ENCODE results near the gene CACNA2D3.

CACNA2D3 gene

DNA sequence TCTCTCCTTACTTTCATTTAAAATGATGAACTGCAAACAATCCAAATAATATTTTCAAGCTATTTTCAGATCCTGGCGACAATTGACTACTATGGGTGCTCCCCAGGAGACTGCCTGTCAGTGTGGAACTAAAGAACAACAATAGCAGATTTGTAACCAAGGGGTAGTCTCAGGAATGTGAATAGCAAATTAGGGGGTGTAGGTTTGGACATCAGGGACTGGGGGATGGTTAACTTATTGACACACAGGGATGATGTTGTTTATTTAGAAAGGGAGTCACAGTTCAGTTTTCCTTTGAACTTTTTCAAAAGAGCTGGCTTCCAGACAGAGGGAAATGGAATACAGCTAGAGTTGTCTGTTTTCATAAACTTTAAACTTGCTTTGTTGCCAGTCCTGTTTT is 575.7 kb downstream of the CACNA2D3 start:
- no peak for FAIRE-seq
- no peak for TF ChIP-seq PAX5 (IDR thresholded peaks at IDR 0.05; ENCODE audit: insufficient read depth, low read length, severe bottlenecking)
- no peak for TF ChIP-seq POLR2AphosphoS5 (IDR thresholded peaks at IDR 0.05; ENCODE audit: low read depth, low read length)
- TF ChIP-seq SPI1 (IDR thresholded peaks at IDR 0.05; ENCODE audit: low read depth, low read length), result no peak
- TF ChIP-seq POLR2A (IDR thresholded peaks at IDR 0.05; ENCODE audit: low read depth, low read length), result no peak
- TF ChIP-seq TAF1 (IDR thresholded peaks at IDR 0.05; ENCODE audit: low read depth, low read length), result no peak
- no peak for DNase-seq (ENCODE audit: insufficient read length, low spot score)

DNA sequence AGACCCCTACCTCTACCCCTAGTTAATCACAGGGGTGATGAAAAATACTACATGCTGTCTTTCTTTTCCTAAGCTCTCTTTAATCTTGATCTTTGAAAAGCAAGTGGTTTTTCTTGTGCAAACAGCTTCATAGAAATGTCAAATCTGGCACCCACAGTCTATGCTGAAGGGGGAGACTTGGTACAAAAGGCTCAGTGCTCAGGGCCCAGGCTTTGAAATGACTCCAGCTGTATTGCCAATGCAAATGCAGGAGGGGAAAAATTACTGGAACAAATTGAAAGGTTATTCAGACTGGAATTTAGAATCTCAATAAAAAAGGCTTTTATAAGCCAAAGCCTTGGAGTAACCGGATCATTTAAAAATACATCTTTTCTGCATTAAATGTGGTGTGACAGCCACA is 581.6 kb downstream of the CACNA2D3 start:
- DNase-seq (ENCODE audit: insufficient read length, low spot score) (no peak), FAIRE-seq (no peak)
- TF ChIP-seq SPI1 (IDR thresholded peaks at IDR 0.05; ENCODE audit: low read depth, low read length) (no peak), POLR2AphosphoS5 (IDR thresholded peaks at IDR 0.05; ENCODE audit: low read depth, low read length) (no peak), PAX5 (IDR thresholded peaks at IDR 0.05; ENCODE audit: insufficient read depth, low read length, severe bottlenecking) (no peak), POU2F2 (IDR thresholded peaks at IDR 0.05; ENCODE audit: low read depth, low read length) (no peak), POLR2A (IDR thresholded peaks at IDR 0.05; ENCODE audit: low read depth, low read length) (no peak), TAF1 (IDR thresholded peaks at IDR 0.05; ENCODE audit: low read depth, low read length) (no peak)

DNA sequence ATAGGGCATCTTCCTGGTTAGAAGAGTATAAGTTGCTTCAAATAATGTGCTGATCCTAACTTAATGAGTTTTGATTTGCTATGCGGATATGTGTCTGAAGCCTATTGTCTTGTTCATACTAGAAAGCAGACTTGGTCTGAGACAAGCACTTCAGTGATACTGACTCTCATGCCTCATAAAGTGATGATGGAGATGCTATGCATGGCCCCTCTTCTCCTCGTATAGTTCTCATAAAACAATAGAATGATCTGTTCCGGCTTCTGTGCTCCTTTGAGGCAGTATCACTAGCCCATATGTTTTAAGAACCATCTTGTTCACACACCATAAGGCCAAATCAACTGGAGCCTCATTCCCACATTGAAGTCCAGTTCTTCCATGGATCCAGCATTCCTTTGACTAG is 583.4 kb downstream of the CACNA2D3 start:
- FAIRE-seq (no peak), DNase-seq (ENCODE audit: insufficient read length, low spot score) (no peak)
- TF ChIP-seq POLR2A (IDR thresholded peaks at IDR 0.05; ENCODE audit: low read depth, low read length), result no peak

DNA sequence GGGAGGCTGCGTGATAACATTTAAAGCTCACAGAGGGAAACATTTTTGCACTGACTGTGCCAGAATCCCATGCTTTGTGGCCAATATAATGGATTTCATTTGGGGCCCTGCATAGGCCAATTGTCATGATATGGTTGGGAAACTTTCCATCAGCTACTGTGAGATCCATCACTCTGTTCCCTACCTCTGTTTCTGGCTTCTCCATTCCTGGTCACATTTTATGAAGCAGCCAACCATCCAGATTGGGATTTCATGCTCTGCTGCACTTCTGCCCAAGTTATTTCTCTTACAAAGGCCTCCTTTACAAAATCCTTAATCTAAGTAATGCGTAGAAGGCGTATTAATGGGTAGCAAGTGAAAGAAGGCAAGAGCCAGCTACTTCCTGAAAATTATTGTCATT is 584.4 kb downstream of the CACNA2D3 start:
- DNase-seq (ENCODE audit: insufficient read length, low spot score) (no peak), FAIRE-seq (no peak)
- TF ChIP-seq TAF1 (IDR thresholded peaks at IDR 0.05; ENCODE audit: low read depth, low read length), result no peak
- no peak for TF ChIP-seq POU2F2 (IDR thresholded peaks at IDR 0.05; ENCODE audit: low read depth, low read length)
- no peak for TF ChIP-seq SPI1 (IDR thresholded peaks at IDR 0.05; ENCODE audit: low read depth, low read length)
- no peak for TF ChIP-seq POLR2A (IDR thresholded peaks at IDR 0.05; ENCODE audit: low read depth, low read length)
- no peak for TF ChIP-seq PAX5 (IDR thresholded peaks at IDR 0.05; ENCODE audit: insufficient read depth, low read length, severe bottlenecking)
- TF ChIP-seq POLR2AphosphoS5 (IDR thresholded peaks at IDR 0.05; ENCODE audit: low read depth, low read length), result no peak

DNA sequence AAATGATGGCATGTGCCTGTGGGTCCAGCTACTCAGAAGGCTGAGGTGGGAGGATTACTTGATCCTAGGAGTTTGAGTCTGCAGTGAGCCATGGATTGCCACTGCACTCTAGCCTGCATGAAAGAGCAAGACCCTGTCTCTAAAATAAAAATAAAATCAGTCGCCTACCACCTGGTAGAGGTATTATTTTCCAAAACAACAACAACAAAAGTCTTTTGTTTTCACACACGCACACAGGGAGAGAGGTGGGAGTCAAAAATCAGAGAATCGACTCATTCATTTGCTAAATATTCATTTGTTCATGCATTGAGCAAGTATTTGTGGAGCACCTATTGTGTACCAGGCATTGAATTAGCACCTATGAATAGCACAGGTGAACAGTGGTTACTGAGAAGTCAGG is 587.4 kb downstream of the CACNA2D3 start:
- DNase-seq (ENCODE audit: insufficient read length, low spot score) (no peak), FAIRE-seq (no peak)
- TF ChIP-seq POLR2A (IDR thresholded peaks at IDR 0.05; ENCODE audit: low read depth, low read length), result no peak
- TF ChIP-seq SPI1 (IDR thresholded peaks at IDR 0.05; ENCODE audit: low read depth, low read length), result no peak
- no peak for TF ChIP-seq TAF1 (IDR thresholded peaks at IDR 0.05; ENCODE audit: low read depth, low read length)
- no peak for TF ChIP-seq POLR2AphosphoS5 (IDR thresholded peaks at IDR 0.05; ENCODE audit: low read depth, low read length)
- no peak for TF ChIP-seq POU2F2 (IDR thresholded peaks at IDR 0.05; ENCODE audit: low read depth, low read length)
- no peak for TF ChIP-seq PAX5 (IDR thresholded peaks at IDR 0.05; ENCODE audit: insufficient read depth, low read length, severe bottlenecking)

DNA sequence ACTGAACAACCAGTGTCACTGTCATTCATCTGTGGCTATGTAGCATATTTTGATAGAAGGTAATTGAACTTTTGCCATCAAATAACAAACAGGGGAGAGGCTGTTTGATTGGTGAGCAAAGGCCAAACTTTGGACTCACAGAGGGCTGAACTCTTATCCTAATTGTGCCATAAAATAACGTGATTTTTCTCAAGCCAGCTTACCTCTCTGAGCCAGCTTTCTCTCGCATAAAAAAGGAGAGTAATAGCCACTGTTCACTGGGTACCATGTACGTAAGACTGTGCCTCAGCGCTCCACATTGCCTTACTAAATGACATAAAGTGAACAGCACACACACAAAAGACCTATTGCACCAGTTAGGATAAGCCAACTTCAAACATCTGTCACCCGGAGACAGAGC is 588.6 kb downstream of the CACNA2D3 start:
- no peak for DNase-seq (ENCODE audit: insufficient read length, low spot score)
- TF ChIP-seq POLR2A (IDR thresholded peaks at IDR 0.05; ENCODE audit: low read depth, low read length), result no peak
- TF ChIP-seq POU2F2 (IDR thresholded peaks at IDR 0.05; ENCODE audit: low read depth, low read length), result no peak
- TF ChIP-seq POLR2AphosphoS5 (IDR thresholded peaks at IDR 0.05; ENCODE audit: low read depth, low read length), result no peak
- no peak for TF ChIP-seq PAX5 (IDR thresholded peaks at IDR 0.05; ENCODE audit: insufficient read depth, low read length, severe bottlenecking)
- no peak for TF ChIP-seq TAF1 (IDR thresholded peaks at IDR 0.05; ENCODE audit: low read depth, low read length)
- no peak for TF ChIP-seq SPI1 (IDR thresholded peaks at IDR 0.05; ENCODE audit: low read depth, low read length)
- no peak for FAIRE-seq

DNA sequence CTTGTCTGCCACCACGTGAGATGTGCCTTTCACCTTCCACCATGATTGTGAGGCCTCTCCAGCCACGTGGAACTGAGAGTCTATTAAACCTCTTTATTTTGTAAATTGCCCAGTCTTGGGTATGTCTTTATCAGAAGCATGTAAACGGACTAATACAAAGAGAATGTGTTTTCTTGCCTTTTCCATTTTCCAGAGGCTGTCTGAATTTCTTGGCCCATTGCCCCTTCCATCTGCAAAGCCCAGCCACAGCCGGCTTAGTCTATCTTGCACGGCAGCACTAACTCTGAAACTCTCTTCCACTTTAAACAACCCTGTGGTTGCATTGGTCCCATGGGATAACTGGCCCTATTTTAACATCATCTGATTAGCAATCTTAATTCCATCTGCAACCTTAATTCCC is 590.2 kb downstream of the CACNA2D3 start:
- TF ChIP-seq TAF1 (IDR thresholded peaks at IDR 0.05; ENCODE audit: low read depth, low read length), result no peak
- no peak for TF ChIP-seq SPI1 (IDR thresholded peaks at IDR 0.05; ENCODE audit: low read depth, low read length)
- TF ChIP-seq PAX5 (IDR thresholded peaks at IDR 0.05; ENCODE audit: insufficient read depth, low read length, severe bottlenecking), result no peak
- no peak for TF ChIP-seq POU2F2 (IDR thresholded peaks at IDR 0.05; ENCODE audit: low read depth, low read length)
- no peak for TF ChIP-seq POLR2A (IDR thresholded peaks at IDR 0.05; ENCODE audit: low read depth, low read length)
- no peak for TF ChIP-seq POLR2AphosphoS5 (IDR thresholded peaks at IDR 0.05; ENCODE audit: low read depth, low read length)
- DNase-seq (ENCODE audit: insufficient read length, low spot score) (no peak), FAIRE-seq (no peak)

DNA sequence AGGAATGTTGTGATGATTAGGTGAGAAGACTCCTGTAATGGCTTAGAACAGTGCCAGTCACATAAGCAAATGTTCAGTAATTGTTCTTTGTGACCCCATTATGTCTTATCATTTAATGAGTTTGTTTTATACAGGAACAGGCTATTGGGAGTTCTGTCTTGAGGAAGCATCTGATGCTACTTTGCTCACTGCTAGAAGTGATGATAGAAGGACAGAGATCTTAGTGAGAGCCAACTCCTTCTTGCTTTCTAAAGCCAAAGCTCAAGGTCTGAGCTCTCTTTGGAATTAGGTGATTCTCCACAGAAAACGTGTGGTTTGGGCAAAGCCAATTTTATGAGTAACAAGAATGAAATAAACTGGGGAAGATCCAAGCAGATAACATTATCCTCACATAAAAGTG is 590.7 kb downstream of the CACNA2D3 start:
- no peak for FAIRE-seq
- DNase-seq (ENCODE audit: insufficient read length, low spot score), result no peak
- TF ChIP-seq POLR2A (IDR thresholded peaks at IDR 0.05; ENCODE audit: low read depth, low read length) (no peak), POLR2AphosphoS5 (IDR thresholded peaks at IDR 0.05; ENCODE audit: low read depth, low read length) (no peak), PAX5 (IDR thresholded peaks at IDR 0.05; ENCODE audit: insufficient read depth, low read length, severe bottlenecking) (no peak), POU2F2 (IDR thresholded peaks at IDR 0.05; ENCODE audit: low read depth, low read length) (no peak), TAF1 (IDR thresholded peaks at IDR 0.05; ENCODE audit: low read depth, low read length) (no peak), SPI1 (IDR thresholded peaks at IDR 0.05; ENCODE audit: low read depth, low read length) (no peak)

DNA sequence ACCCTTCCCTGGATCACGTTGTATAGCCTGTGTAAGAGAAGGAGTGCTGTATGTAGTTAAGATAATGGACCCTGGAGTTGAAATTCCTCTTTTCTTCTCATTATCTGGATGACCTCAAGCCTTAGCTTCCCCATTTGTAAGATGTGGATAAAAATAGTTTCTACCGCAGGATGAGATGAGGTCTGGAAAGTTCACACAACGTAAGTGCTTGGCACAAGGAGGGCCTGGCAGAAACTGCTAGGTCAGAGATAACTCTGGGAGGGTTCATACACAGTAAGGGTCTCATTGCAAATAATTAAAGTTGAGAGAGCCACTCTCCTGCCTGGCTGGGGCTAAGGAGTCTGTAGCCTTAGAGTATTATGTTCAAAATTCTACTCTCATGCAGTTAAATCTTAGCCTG is 591.1 kb downstream of the CACNA2D3 start:
- FAIRE-seq (no peak), DNase-seq (ENCODE audit: insufficient read length, low spot score) (no peak)
- TF ChIP-seq PAX5 (IDR thresholded peaks at IDR 0.05; ENCODE audit: insufficient read depth, low read length, severe bottlenecking) (no peak), SPI1 (IDR thresholded peaks at IDR 0.05; ENCODE audit: low read depth, low read length) (no peak), TAF1 (IDR thresholded peaks at IDR 0.05; ENCODE audit: low read depth, low read length) (no peak), POLR2AphosphoS5 (IDR thresholded peaks at IDR 0.05; ENCODE audit: low read depth, low read length) (no peak), POLR2A (IDR thresholded peaks at IDR 0.05; ENCODE audit: low read depth, low read length) (no peak), POU2F2 (IDR thresholded peaks at IDR 0.05; ENCODE audit: low read depth, low read length) (no peak)

DNA sequence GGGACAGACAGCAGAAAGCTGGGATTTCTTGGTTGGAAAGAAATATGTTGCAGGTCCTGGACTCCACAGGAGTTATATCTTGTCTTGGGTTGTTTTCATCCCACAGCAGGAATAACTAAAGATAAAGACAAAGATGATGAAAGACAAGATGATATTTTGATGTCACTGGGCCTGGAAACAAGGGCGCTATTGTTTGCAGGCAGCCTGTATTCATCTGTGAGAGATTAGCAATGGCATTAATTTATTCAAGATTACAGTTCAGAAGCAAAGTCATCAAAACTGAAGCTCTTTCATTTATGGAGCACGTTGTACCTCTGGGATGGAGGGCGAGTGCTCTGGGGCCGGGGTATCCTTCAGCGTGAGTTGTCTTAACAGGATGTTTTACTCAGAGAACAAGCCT is 591.7 kb downstream of the CACNA2D3 start:
- no peak for DNase-seq (ENCODE audit: insufficient read length, low spot score)
- FAIRE-seq, result no peak
- TF ChIP-seq POLR2A (IDR thresholded peaks at IDR 0.05; ENCODE audit: low read depth, low read length) (no peak), PAX5 (IDR thresholded peaks at IDR 0.05; ENCODE audit: insufficient read depth, low read length, severe bottlenecking) (no peak), POU2F2 (IDR thresholded peaks at IDR 0.05; ENCODE audit: low read depth, low read length) (no peak), TAF1 (IDR thresholded peaks at IDR 0.05; ENCODE audit: low read depth, low read length) (no peak), SPI1 (IDR thresholded peaks at IDR 0.05; ENCODE audit: low read depth, low read length) (no peak), POLR2AphosphoS5 (IDR thresholded peaks at IDR 0.05; ENCODE audit: low read depth, low read length) (no peak)

Data from GM12891 (cell line).